DMS 273 treated with DMSO at 0.1 percent for 48 hours (cell line): ENCODE measurements around the gene FBXO22.
"Not testable (repeated sequence)": the region's sequence is repeated elsewhere in the genome, so short reads cannot be mapped to it uniquely, and the experiment has no call there.

Experiments used
- DNase-seq: peaks from one replicate; lab custom pipeline; 2025; lab: John Stamatoyannopoulos, UW

Gene FBXO22

GRCh38 chr15:75981149-75981815 lies 77.6 kb downstream of the FBXO22 start:
- no peak for DNase-seq

DNA sequence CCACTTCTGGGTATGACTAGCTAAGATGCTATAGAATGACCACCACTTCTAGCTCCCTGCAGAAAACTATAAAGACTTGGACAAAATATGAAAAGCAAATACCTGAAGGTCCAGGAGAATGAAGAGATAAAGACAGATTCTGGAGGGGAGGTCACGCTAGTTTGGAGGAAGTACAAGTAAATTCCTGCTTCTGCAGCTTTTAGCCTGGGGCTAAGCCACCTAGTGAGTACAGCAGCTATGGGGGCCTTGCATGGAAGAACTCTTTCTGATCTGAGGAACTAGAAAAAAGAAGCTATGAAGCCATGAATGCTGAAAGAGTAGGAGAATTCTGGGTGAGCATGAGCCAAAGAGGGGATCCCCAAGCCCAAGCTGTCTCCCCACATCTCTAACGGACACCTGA lies 78.8 kb downstream of the FBXO22 start:
- DNase-seq = no peak

DNA sequence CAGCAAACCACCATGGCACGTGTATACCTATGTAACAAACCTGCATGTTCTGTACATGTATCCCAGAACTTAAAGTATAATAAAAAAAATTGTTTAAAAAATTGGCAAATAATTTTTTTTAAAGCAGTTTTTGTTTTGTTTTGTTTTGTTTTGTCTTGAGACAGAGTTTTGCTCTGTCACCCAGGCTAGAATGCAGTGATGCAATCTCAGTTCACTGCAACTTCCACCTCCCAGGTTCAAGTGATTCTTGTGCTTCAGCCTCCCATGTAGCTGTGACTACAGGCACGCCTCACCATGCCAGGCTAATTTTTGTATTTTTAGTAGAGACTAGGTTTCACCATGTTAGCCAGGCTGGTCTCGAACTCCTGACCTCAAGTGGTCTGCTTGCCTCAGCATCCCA lies 81.0 kb downstream of the FBXO22 start:
- not testable (repeated sequence) for DNase-seq

GRCh38 chr15:75985971-75986370 lies 82.3 kb downstream of the FBXO22 start:
- no peak for DNase-seq

DNA sequence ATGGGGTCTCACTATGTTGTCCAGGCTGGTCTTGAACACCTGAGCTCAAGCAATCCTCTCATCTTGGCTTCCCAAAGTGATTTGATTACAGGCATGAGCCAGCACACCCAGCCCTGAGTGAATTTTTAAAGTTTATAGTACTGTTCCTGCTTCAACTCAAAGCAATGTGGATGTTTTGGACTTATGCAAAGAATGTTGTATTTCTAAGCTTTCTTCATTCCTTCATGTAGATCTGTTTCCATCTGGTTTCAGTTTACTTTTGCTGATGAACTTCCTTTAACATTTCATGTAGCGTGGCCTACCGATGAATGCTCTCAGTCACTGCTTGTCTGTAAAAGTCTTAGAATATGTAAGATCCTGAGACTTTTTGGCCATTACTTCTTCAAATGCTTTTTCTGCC lies 85.4 kb downstream of the FBXO22 start:
- DNase-seq = no peak

DNA sequence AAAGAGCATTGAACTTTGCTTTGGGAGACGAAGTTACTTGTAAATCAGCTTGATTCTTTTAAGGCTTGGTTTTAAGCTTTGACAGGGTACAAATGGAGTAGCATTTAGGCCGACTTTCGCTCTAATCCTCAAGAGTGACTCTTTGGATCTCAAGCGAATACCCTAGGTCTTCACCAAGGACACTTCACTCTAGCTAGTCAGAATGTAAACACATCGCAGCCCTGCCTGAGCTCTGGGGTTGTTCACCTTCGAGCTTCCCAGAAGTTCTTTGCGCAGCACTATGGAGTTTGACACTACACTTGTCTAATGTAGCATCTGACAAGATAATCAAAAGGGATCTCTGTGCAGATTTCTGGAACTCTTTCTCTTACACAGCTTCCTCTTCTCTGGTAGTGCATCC lies 86.2 kb downstream of the FBXO22 start:
- DNase-seq = no peak
